Measurements from ENCODE around the gene SUCLG2.

Gene SUCLG2

DNA sequence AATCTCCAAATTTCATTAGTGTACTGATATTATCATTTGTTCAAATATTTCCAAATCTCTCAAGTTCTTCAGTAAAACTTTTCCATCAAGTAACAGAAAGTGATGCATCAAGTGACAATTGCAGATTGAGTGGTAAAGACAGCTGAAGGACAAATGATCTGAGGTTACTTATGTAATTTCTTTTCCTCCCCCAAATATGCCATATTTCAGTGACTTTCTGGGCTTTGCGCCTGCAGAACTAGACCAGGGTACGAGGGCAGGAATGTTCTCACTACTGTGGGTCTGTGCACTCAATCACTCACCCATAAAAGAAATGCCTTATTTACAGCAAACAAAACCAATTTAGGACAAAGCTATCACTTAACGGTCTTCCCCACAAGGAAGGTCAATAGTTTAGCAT lies 4.7 kb downstream of the SUCLG2 start:
- DNase-seq (ENCODE audit: low read depth in 1 of 2, low spot score in 1 of 2), result no peak

DNA sequence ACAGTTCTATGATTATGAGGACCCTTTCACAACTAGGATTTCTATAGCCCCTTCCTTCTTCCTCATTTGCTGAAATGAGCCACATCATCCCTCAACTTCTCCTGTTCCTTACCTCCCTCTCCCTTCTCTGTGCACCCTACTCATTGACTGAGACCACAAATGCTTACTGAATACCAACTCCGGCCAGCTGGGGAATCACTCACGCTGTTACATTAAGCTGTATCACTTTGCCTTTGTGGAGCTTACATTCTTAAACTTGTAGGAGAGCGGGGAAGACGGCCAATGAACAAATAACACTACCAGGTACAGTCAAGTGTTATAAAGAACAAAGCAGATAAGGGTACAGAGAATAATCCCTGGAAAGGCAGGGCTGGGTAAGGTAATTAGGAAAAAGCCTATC lies 5.7 kb downstream of the SUCLG2 start:
- DNase-seq (ENCODE audit: low read depth in 1 of 2, low spot score in 1 of 2), result no peak

DNA sequence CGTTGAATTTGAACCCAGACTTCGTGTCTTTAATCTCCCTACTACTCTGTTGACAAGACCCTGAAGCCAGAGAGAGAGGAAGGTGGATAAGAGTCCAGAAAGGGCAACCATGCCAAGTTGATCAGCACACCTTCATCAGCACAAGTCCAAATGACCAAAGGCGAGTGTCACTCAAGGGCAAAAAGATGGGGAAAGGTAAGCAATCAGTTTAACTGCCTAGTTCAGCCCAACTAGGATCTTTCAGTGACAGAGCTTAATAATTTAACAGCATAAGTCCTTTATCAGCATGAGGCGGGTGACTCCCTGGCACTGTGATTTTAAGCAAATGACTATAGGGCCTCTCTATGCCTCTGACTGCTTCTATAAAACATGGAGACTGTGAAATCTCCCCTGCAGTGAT lies 6.2 kb downstream of the SUCLG2 start:
- no peak for DNase-seq (ENCODE audit: low read depth in 1 of 2, low spot score in 1 of 2)

DNA sequence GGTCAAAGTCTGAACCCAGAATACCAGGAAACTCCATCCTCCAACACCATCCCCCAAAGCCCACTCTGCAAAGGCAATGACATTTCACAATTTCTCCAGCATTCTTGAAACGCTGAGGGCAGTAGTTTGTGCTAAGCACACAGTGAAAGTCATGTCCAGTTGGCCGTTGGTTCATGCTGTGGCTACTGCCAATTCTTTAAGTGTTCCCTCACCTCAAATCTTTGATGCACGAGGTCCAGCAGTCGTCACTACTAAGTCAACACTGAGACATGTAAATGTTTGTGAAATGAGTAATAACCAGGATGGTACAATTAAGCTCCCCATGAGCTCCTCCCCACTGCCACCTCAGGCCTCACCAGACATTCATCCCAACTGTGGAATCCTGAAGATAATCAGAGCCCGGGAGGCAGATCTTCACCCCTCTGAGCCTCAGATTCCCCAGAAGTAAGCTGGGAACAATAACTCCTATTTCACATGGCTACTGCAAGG lies 7.0 kb downstream of the SUCLG2 start:
- no peak for DNase-seq (ENCODE audit: low read depth in 1 of 2, low spot score in 1 of 2)

DNA sequence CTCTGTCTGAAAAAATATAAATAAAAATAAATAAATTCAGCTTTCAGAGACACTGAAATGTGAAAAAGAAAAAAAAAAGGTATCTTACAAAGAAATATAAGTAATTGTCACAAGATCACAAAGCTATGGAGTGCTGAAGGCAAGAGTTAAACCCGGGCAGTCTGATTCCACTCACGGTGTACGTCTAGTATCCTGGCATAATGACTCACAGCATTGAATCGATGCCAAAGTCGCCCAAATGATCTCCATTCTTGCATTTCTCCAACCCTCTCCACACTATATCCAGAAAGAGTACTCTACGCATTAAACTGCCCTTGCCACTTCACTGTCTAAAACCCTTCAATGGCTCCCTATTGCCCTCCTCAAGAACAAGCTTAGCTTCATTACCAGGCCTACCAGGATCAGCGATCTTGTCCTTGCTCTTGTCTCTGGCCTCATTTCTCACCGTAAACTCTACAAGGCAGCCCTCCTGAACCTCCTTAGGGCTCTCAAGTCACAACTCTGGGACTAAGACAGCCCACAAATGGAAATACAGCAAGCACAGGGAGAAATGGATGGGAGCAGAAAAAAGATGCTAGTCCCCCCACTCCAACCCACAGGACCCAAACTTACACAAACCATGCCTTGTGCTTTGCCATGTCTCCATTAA lies 7.7 kb downstream of the SUCLG2 start:
- no peak for DNase-seq (ENCODE audit: low read depth in 1 of 2, low spot score in 1 of 2)

DNA sequence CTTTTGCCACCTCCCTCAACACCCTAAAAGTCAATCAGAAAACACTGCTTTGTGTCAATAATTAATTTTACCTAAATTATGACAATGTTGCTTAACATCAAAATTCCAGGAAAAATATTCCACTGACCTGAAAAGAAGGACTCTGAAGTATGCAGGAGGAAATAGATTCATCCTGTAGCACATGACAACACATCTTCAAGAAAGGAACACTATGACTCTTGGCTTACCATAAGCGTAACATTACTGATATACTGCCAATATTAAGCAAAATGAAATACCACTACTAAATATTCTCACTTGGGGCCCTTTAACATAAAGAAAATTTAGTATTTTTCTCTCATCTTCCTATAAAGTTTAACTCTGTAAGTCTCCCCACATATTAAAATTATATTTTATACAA lies 9.6 kb downstream of the SUCLG2 start:
- DNase-seq (ENCODE audit: low read depth in 1 of 2, low spot score in 1 of 2), result no peak

DNA sequence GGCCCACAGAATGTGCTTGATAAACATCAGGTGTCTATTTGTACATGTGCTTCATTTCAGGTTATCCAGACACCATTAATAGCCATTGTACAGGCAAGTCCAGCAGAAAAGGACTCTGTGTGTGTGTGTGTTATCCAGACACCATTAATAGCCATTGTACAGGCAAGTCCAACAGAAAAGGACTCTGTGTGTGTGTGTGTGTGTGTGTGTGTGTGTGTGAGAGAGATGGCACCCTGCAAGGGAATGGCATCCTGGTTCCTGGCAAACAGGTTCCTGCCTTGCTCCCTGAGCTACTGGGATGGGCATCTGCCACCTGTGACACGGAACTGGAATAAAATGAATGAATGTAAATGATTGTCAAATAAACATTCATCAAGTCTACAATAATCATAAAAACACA lies 11.7 kb downstream of the SUCLG2 start:
- no peak for DNase-seq (ENCODE audit: low read depth in 1 of 2, low spot score in 1 of 2)

DNA sequence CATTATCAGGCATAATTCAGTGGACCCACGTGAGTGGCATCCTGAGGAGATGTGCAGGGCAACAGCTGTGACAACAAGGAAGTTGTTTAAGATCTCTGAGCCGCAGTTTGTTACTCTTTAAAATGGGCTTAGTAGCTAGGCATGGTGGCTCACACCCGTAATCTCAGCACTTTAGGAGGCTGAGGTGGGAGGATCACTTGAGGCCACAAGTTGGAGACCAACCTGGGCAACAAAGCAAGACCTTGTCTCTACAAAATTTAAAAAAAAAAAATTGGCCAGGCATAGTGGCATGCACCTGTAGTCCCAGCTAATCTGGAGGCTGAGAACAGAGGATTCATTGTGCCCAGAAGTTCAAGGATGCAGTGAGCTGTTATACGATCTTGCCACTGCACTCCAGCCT lies 12.2 kb downstream of the SUCLG2 start:
- no peak for DNase-seq (ENCODE audit: low read depth in 1 of 2, low spot score in 1 of 2)

DNA sequence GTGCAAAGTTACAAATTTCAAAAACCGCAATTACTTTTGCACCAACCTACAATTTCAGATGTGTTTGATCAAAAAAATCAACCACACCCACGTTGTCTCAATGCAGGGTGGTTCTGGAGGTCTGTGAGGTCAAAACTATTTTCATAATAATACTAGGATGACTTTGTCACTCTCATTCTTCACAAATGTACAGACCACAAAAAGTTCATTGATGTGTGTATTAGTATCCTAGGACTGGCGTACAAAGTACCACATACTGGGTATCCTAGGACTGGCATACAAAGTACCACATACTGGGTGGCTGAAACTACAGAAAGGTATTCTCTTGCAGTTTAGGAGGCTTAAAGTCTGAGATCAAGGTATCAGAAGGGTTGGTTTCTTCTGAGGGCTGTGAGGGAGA lies 13.0 kb downstream of the SUCLG2 start:
- DNase-seq (ENCODE audit: low read depth in 1 of 2, low spot score in 1 of 2), result no peak

DNA sequence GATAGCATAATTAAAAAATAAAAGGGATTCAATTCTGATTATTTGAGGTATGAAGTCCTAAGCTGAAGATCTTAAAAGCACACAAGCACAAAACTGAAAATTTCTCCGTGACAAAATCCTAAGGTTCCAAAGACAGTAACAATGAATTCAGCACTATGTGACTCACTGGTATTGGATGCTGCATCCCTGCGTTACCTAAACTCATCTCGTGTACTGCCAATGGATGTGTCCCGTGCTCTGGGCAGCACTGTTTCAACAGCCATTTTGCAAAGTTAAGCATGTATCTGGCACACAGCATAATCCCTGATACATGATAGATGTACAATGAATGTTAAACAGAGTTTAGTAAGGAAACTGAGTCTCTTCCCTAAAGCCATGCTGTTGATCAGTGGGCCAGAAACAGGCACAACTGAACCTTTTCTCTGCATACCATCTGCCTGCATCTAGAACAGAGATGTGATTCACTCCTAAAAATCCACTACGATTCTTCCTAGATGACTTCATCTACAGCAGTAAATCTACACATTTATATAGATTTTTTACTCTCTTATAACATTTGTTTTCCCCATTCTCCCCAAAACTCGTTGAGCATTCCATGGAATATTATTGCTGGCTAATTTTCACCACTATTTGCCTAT lies 14.3 kb downstream of the SUCLG2 start:
- no peak for DNase-seq (ENCODE audit: low read depth in 1 of 2, low spot score in 1 of 2)

DNA sequence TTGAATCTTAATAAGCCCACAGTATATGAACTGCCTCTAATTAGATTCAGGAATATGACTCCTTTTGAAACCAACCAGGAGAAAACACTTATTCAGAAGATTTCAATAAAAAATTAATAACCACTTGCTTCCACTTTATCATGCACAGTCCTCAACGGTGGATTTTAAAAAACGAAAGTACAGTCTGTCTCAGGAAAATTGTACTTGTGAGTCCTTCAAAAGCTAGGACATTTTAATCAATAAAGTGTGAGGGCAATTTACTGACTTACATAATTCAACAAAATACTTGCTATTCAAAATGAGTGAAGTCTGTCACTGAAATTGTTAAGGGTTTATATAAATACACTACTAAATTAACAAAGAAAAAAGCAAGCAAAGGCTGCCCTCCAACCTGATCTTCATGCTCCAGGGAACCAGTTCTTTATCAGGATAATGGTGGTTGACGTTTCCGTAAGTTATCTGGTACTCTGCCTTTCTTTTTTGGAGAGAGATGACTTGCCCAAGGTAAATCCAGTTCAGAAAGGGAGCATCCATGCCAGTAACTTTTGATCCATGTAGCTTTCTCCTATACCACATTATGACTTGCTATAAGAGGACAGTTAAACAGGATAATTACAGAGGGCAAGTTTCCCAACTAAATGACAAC lies 17.0 kb downstream of the SUCLG2 start:
- no peak for DNase-seq (ENCODE audit: low read depth in 1 of 2, low spot score in 1 of 2)

DNA sequence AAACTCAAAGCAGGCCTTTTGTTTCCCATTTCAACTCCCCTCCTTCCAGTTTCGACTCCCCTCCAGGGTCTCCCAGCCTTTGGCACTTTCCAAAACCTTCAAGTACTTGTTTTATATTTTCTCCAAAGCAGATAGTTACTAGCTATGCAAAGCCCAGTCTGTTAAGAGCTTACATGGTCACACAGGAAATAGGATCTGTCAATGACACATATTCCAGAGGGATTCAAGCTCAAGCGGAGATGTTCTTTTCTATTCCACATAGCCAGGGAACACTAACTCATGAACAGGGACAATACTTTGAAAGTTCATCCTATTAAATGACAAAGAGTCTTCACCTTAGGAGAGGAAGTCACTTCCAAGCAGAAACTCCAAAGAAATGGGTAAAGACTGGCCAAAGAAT lies 18.6 kb downstream of the SUCLG2 start:
- DNase-seq (ENCODE audit: low read depth in 1 of 2, low spot score in 1 of 2), result no peak

DNA sequence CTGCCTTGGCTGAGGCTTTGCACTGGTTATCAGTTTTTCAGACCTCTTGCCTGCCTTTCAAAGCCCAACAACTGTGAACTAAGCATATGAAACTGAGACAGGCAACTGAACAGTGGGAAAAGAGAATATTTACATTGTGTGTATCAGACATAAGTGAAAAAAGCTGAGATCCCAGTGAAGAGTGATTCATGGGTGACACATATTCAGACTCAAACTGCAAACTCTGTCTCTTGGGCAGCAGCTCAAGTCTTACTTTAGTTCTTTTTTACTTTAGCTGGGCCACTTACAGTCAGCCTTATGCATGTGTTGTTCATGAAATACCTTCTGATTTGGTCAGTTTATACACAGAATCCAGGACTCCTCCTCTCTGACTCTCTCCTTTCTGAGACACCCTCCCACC lies 19.2 kb downstream of the SUCLG2 start:
- no peak for DNase-seq (ENCODE audit: low read depth in 1 of 2, low spot score in 1 of 2)

DNA sequence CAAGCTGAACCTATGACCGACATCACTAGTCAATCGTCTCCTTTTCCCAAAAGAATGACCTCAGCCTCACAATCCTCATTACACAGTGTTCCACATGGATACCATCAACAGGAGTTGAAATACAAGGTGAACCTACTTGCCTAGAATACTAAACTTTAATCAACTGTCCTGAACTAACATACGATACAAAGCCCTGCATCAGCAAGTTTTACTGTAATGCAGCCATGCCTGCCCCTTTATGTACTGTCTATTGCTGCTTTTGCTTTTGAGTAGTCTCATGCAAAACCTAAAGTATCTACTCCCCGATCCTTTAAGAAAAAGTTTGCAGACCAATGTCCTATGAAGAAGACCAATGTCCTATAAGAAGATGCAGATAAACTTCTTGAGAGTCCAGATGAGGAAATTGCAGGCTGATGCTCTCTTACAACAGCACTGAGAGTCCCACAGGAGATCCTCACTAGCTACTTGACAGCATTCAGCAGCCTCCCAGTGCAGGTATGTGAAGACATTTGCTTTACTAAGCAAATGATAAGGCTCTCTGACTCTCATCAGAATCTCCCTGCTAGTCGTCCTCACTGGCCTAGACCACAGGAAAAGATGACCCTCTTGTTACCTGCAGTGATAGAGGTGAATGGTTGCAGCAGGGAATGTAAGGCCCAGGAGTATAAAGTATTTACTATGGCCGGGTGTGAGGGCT lies 23.6 kb downstream of the SUCLG2 start:
- no peak for DNase-seq (ENCODE audit: low read depth in 1 of 2, low spot score in 1 of 2)

DNA sequence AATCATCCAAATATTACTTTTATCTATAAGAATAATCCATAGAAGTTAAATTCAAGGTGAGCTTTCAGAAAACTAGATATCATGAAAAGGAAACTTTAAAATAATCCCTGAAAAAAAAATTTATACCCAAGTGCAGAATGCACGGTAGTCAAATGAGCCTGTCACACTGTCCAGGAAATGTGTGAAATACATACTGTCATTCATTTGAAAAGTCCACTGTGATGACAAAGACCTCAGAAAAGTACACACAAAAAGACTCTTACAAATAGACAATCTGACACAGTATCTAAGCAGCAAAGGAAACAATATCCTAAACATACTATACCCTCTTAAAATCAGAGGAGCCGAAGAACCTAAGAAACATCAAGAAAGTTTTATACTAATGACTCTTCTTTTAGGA lies 29.7 kb downstream of the SUCLG2 start:
- DNase-seq (ENCODE audit: low read depth in 1 of 2, low spot score in 1 of 2), result no peak

DNA sequence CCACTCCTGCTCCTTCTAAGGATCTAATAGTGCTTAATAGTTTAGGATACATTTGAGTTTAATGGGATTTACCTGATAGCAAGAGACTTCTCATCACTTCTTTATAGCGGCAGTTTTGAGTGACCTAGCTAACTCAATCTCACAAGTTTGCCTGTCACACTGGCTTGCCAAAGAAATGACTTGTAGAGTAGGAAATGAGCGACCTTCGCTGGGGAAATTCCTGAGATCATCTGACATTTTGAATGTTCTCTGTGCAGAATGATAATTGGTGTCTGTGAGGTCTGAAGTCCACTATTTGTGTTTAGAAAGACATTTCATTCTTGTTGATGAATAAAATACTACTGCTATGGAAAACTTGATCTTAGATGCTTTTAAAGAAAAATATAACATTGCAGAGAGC lies 30.3 kb downstream of the SUCLG2 start:
- no peak for DNase-seq (ENCODE audit: low read depth in 1 of 2, low spot score in 1 of 2)

DNA sequence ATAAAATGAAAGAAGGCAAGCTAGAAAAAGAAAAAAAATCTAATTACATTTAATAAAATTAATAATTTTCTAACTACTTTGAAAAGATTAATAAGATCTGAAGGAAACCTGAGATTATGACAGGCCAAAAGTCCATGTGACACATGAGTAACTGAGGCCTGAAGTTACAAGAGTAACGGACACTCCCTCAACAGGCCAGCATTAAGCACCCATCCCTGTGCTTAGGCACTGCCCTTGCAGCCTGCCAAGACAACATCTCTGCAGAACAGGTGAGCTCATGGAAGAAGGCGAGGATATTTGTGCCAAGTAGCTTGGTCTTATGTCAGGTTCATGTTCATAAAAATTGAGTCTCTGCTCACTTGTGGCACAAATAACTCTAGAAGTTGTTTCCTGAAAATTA lies 31.8 kb downstream of the SUCLG2 start:
- no peak for DNase-seq (ENCODE audit: low read depth in 1 of 2, low spot score in 1 of 2)

DNA sequence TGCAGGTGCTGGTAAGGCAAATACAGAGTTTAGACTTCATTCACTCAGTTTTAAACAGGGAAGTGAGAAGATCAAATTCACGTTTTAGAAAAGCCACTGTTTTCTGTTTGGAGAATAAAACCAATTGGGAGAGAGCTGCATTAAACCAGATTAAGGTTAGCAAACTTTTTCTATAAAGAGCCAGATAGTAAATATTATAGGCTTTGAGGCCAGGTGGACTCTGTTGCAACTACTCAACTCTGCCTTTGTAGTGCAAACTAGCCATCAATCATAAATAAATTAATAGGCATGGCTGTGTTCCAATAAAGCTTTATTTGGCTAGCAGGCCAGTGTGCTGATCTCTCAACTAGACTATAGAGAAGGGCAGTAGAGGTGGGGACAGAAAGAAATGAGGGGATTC lies 33.5 kb downstream of the SUCLG2 start:
- DNase-seq (ENCODE audit: low read depth in 1 of 2, low spot score in 1 of 2), result no peak

DNA sequence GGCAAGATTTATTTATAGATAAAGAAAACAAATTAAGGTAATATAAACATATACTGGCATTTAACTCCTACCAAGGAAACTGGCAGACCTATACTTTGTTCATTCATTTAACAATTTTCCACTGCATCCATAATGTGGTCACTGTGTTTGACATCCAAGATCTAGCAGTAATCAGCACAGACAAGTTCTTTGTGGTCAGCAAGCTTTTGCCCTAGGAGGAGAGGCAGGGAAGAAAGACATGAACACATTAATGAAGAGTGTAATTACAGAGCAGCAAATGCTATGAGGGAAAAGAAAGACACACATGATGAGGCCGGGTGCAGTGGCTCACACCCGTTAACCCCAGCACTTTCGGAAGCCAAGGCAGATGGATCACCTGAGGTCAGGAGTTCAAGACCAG lies 34.4 kb downstream of the SUCLG2 start:
- no peak for DNase-seq (ENCODE audit: low read depth in 1 of 2, low spot score in 1 of 2)

DNA sequence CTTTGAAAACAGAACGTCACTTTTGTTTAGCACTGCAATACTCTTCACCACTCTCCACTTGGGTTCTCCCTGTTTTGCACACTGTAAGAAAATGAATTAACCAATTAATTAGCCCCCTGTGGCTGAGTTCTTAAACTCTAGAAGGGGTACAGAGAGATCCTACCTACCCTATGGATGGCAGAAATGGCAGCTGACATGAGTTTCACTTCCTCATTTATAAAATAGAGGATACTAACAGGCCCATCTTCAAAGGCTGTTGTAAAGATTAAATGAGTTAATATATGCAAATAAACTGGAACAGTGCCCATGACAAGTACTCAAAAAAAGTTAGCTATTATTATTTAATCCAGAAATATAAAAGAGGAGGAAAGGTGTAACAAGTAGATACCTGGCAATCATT lies 36.9 kb downstream of the SUCLG2 start:
- DNase-seq (ENCODE audit: low read depth in 1 of 2, low spot score in 1 of 2), result no peak

DNA sequence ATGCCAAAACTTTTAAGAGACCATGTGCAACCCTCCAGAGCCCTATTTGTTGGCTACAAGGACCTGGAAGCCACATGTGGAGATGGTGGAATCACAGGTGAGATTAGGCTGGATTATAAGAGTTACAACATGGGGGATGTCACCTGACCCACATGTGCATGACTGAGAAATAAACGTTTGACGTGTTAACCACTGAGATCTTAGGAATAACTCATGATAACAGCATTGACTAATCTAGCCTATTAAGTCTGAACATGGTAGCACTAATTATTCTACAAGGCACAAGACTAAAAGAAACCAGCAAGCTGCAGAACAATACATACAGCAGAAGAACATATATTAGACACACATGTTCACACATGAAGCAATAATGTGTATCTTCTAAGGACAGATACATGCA lies 38.4 kb downstream of the SUCLG2 start:
- no peak for DNase-seq (ENCODE audit: low read depth in 1 of 2, low spot score in 1 of 2)

DNA sequence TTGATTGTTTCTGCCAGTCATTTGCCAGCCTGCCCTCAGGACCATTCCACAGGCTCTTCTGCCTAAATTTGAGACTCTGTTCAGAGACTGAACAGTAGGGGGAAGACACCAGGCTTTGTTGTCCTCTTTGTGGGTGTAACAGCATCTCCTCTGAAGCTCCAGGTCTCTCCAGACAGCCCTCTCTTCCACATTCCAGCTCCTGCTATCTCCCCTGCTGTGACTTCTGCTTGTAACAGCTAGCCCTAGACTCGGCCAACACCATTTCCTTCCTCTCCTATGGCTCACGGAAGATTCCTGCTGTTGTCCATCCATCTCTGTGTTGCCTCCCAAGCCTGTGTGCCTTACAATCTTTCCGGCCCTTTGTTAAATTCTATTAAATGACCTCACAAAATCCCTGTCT lies 40.2 kb downstream of the SUCLG2 start:
- DNase-seq (ENCODE audit: low read depth in 1 of 2, low spot score in 1 of 2), result no peak
